ENCODE data around the gene PAPPA2.

DNA sequence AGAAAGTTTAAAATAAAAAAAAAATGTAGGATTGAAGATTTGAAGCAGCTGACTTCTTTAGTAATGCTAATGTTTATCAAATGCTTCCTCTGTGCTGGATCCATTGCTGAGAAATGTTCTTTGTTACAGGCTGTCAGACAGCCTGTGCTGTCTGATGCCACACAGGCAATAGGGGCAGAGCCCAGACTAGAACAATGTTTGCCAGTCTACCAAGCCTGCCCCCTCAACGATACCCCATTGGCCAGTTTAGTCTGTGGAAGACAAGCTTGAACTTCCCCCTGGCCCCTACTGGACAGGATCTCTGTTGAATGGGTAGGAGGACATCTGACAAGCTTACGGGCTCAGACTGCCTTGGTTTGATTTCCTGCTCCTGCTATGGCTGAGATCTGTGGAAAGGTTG, 79.4 kb downstream of the PAPPA2 start:
- no peak for TF ChIP-seq POLR2A (IDR thresholded peaks at IDR 0.05)
- TF ChIP-seq, protein P1, sequence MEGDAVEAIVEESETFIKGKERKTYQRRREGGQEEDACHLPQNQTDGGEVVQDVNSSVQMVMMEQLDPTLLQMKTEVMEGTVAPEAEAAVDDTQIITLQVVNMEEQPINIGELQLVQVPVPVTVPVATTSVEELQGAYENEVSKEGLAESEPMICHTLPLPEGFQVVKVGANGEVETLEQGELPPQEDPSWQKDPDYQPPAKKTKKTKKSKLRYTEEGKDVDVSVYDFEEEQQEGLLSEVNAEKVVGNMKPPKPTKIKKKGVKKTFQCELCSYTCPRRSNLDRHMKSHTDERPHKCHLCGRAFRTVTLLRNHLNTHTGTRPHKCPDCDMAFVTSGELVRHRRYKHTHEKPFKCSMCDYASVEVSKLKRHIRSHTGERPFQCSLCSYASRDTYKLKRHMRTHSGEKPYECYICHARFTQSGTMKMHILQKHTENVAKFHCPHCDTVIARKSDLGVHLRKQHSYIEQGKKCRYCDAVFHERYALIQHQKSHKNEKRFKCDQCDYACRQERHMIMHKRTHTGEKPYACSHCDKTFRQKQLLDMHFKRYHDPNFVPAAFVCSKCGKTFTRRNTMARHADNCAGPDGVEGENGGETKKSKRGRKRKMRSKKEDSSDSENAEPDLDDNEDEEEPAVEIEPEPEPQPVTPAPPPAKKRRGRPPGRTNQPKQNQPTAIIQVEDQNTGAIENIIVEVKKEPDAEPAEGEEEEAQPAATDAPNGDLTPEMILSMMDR (IDR thresholded peaks at IDR 0.05), result no peak

Measured in right lobe of liver (tissue), 4 donors.